NCI-H2107 treated with DMSO at 0.1 percent for 48 hours (cell line): ENCODE measurements around the gene KCNJ1.

Experiments
- DNase-seq: peaks from one replicate; lab custom pipeline; 2025; ENCODE audit not compliant: unreplicated experiment; lab: John Stamatoyannopoulos, UW

Gene KCNJ1

DNA sequence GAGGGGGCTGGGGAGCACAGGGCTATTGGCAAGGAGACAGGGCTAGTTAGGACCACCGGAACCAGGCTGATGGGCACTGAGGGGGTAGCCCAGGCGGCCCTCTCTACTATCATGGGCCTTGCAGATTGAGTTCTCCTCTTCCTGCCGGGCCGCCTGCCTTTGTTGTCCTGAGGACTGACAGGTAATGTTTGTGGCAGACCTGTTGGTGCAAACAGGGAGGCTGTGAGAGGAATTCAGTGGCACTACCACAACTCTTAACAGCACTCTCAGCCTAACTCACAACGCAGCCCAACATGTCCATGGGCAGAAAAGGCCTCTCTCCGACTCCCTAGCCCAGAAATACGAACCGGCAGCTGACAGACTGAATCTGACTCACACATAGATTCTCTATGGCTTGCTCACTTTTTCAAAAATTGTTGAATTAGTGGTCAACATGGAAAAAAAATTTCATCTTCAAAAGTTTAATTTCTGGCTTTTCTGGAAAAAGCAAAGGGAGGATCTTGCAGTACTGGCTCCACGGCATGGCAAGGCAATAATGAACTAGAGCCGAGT, 35.5 kb upstream of the KCNJ1 start:
- DNase-seq: no peak

DNA sequence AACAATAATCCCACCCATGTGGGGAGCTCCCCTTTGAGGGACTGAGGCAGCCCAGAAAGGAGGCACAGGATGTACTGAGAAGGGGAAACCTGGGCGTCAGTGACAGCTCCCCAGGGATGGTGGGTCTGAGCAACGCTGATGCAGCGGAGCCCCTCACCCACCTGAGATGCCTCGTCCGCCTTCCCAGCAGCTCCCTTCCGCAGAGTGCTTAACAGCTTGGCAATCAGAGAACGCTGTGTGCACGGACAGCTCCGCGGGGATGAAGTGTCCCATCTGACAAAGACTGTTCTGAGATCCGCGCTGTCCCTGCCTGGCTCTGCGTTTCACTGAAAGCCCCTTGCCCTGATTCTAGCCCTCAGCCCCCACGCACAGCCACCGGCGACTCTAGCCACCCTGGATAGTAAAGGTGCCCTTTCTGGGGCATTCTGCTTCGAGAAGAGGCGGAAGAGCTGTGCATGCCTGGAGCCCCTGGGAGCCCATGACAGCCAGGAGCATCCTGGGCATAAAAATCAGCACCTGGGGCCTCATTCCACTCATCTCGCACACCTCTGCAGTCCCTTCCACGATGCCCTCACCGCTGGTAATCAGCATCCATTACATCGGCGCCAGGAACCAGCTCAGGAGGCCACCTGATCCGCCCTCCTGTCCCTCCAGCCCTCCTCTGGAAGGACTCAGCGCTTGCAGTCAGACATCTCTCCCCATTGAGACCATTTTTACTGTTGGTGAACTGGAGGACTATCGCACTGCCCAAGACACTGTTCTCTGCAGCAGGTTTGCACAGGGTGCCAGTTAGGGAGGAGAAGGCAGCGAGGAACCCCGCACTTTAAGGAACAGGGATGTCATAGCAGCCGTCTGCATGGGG, 34.8 kb upstream of the KCNJ1 start:
- no peak for DNase-seq

DNA sequence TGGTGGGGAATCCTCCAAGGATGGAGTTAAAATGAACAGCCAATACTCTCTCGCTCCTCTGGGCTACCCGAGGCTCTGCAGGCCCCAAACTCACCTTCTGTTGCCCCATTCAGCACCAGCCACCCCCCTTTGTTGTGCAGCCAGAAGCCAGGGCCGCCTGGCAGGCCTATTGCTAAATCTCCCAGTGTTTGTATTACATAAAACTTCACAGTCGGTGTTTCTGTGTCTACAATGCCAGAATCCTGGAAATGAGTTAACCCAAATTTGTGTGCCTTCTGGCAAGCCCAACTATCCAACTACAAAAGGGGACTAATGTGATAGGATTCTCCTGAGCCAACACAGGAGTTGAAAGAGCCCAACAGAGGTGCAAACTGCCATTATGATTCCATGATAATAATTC, 33.4 kb upstream of the KCNJ1 start:
- DNase-seq: no peak

DNA sequence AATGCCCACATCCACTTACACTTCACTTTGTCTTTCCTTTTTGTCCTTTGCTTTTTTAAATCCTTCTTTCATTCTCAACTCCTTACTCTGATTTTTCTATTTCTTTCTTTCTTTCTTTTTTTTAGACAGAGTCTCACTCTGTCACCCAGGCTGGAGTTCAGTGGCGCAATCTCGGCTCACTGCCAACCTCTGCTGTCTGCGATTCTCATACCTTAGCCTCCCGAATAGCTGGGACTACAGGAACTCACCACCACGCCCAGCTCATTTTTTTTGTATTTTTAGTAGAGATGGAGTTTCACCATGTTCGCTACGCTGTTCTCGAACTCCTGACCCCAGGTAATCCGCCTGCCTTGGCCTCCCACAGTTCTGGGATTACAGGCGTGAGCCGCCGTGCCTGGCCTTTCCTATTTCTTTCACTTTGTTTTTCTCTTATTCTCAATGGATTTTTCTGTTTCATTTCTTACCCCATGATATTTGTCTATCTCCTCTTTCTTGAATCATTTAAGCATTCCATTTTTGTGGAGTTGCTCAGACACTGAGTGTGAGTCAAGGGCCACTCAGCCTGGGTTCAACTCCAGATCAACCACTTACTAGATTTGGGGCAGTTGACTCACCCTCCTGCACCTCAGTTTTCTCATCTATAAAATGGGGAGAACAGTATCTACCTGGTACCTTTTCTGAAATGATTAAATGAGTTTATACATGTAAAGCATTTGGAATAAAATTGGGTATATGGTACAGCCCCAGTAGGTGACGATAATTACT, 31.7 kb upstream of the KCNJ1 start:
- no peak for DNase-seq

DNA sequence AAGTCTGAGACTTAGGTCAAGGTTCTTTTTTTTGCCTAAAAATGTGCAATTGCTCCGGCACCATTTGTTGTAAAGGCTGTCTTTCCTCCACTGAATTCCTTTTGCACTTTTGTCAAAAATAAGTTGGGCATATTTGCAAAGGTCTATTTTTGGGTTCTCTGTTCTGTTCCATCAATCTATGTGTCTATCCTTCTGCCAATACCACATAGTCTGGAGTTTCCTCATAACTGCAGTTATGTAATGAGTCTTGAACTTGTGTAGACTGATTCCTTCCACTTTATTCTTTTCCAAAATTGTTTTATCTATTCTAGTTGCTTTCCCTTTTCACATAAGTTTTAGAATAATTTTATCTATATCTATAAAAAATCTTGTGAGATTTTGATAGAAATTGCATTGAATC, 30.7 kb upstream of the KCNJ1 start:
- DNase-seq: no peak

DNA sequence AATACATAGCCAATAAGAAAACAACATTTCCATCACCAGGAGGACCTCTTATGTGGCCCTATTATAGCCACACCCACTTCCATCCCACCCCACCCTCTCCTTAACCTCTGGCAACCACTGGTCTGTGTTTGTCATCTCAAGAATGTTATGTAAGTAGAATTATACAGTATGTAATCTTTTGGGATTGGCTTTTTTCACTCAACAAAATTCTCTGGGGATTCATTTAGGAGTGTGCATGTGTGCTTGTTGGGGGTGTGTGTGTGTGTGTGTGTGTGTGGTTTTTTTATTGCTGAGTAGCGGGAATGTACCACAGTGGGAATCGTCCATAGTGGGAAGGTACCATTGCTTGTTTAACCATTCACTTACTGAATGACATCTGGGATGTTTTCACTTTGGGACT, 29.3 kb upstream of the KCNJ1 start:
- no peak for DNase-seq

DNA sequence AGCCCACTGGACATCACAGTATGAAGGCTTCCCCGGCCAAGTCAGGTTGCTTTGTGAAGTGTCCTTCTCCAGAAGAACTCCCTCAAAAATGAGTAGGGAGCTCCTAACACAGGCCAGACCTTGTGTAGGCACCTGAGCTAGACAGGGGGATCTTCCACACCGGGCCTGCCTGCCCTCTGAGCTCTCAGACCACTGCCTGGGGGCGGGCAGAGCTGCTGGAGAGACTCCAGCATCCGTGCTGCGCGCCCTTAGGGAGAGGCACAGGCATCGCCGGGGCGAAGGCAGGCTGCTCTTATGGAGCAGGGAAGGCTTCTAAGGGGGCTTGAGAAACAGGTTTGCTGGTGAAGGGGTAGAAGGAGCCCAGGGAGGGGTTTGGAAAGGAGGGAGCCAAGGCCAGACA, 28.4 kb upstream of the KCNJ1 start:
- DNase-seq: no peak

DNA sequence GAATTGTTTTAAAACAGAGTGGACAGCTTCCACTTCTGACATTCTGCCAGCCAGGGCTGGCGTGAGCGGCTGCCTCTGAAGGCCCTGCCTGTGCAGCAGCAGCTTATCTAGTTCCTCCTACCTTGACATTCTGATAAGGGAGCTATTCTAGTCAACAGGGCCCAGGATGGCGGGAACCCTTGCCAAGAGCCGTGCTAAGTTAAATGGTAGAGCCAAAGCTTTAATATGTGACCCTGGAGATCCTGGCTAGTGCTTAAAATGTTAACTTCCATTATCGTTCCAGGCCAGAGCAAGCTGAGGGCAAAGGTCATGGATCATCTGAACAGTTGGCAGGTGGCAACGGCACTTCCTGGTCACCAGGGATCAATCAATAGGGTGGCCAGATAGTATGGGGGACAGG, 27.6 kb upstream of the KCNJ1 start:
- no peak for DNase-seq

DNA sequence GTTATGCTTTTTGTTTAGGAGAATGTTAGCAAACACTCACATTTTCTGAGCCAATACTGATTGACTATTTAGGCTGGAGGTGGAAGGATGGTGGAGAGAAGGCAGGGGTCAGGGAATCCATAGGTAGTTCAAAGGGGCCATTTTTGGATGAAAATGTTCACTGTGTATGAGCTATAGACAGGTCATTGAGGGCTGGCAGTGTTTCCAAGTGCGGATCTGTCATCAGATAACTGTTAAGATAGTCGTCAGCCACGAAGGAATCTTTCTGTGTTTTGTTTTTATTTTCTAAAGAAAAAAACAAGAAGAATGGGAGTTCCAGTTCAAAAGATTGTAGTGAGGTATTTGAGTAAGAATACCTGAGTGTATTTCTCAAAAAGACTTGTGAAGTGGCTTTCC, 27.2 kb upstream of the KCNJ1 start:
- no peak for DNase-seq

DNA sequence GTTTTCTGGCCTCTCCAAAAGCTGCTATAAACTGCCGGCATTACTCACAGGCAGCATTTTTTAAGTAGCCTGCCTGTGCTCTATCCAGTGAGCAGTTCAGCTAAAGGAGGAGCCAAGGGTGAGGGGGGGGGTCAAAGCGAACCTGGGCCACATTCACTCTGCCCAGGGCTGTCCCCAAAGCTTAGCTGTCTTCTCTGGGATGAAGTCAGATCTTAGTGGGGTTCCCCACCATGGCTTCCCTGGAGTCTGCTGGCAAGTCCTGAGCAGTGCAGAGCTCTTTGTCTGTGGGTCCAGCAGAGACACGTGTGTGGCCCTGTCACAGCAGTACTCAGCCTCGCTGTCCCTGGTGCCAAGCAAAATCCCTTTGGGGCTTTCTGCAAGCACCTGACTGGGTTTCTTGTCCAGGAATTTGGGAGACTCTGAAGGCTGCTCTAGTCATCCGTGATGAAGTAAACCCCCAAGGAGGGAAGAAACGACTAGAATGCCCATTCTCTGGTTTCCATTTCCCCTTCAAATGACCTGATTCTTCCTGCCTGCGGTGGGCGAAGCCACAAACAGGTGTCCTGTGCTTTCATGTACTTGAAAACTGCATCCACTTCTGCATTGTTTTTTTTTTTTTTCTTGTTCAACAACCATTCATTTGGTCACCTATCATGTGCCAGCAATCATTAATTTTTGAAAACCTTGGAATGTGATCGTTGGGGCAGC, 26.6 kb upstream of the KCNJ1 start:
- peak; percentile 37 for DNase-seq

DNA sequence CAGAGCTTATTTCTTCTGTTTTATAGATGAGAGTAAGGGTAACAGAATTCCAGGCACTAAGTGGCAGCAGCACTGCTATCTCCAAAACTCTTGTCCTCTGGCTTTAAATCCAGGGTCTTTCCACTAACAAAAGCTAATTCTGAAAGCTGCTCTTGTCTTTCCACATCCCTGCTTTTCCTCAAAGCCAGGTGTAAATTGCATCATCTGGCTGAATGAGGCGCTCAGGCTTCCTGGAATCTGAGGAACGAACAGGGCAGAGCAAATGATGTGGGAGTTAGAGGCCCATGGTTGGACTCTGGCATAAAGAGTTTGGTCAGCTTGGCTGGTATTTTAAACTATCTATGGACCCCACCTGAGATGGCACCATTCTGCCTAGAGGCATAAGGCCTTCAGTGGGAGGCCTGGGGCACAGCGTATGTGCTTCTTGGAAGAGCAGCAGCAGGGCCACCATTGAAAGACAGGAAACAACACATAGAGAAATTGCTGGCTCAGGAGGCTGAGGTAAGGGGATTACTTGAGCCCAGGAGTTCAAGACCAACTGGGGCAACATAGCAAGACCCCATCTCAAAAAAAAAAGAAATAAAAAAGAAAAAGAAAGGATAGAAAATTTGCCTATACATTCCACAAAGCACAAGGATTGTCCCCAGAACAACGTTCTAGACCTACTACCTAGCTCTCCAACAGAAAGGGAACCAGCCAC, 25.9 kb upstream of the KCNJ1 start:
- DNase-seq: no peak

DNA sequence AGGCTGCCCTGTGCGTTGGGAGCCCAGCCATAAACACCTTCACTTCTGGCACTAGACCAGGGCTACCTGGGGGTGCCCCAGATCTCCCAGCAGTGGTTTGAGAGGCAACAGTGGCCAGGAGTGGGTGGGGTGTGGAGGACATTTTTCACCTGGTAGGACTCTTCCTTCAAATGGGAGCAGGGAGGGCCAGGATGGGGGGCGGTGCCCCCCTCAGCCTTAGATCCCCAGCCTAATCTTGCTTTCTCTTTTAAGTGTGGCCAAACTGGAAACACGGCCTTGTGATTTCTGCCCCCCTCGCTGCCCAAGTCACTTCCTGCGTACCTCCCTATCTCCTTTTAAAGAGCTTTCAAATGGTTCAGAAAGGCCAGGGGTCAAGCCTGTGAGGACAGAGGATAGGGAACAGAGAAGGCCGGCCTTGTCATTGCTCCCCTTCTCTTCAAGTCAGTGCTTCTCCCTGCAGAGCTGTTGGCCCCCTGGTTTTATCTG, 24.9 kb upstream of the KCNJ1 start:
- DNase-seq: no peak

DNA sequence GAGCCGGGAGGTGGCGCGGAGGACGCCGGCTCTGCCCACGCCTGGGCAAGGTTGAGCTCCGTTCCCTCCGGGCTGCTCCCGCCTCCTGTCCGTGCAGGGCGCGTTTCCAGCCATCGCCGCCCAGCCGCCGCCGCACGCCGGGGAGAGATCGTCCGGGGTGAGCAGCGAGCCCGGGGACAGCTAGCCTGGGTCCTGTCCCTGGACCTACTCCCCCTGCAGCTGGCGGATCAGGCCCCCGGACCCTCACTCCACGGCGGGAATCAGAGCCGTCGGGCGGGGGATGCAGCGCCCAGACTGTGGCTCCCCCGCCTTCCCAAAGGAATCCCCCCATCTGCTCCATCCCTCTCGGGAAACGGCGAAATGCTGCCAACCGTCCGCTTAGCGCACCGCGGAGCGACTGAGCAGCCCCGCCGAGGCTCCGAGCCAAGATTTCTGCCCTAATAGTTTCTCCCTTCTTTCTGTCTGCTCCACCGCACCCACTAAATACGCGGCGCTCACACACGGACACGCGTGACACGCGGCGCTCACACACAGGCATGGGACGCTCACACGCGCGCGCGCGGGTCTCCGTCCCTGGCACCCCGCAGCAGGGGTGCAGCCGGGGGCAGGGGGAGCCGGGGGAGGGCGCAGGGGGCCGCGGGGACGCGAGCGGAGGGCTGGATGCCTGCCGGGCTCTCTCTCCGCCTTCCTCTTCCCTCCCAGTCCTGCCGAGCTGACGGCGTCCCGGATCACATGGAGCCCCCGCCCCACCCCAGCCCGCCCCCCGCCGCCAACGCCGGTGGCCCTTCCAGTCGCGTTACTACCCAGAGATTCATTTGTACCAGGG, 23.7 kb upstream of the KCNJ1 start, which contains the start of gene KCNJ5:
TSS of gene KCNJ5 (plus strand) at position 814 of the 826 bp plus-strand sequence. CDS start 19,918 bp downstream, outside the sequence.
- DNase-seq: no peak

DNA sequence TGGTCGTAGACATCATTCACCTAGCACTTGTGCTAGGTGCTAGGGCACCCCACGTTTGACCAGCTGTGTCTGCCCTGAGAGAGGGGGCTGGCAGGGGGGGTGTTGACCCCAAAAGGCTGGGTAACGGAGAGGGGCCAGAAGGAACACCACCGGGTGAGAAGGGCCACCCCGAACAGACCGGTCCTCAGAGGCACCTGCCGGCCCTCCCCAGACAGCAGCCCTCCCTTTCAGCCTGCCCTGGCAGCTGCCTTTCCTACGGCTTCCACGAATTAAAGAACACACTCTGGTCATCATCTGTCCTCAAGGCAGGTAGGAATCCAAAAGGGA, 23.1 kb upstream of the KCNJ1 start:
- no peak for DNase-seq

DNA sequence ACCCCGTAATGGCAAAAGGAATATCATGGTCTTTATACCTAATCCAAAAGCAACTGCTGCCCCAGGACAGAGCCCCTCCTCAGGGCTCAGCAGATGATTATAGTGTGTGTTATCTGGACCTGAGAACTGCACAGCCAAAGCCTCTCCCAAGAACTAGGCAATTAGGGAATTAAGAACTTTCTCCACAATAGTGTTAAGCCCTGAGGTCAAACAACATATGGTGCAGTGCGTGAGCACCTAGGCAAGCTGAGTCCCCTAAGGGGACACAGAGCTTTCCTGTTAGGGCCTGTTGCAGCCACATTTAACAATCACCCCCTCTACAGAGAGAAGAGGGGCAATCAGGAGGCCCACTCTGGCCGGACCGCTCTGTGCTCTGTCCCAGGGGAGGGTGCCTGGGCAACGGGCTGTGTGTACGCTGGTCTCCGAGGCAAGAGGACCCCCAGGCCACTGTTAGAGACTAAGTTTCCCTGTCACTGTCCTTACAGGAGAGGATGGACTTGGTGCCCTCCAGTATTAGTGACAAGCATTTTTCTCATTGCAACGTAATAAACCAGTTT, 22.6 kb upstream of the KCNJ1 start:
- DNase-seq: no peak

DNA sequence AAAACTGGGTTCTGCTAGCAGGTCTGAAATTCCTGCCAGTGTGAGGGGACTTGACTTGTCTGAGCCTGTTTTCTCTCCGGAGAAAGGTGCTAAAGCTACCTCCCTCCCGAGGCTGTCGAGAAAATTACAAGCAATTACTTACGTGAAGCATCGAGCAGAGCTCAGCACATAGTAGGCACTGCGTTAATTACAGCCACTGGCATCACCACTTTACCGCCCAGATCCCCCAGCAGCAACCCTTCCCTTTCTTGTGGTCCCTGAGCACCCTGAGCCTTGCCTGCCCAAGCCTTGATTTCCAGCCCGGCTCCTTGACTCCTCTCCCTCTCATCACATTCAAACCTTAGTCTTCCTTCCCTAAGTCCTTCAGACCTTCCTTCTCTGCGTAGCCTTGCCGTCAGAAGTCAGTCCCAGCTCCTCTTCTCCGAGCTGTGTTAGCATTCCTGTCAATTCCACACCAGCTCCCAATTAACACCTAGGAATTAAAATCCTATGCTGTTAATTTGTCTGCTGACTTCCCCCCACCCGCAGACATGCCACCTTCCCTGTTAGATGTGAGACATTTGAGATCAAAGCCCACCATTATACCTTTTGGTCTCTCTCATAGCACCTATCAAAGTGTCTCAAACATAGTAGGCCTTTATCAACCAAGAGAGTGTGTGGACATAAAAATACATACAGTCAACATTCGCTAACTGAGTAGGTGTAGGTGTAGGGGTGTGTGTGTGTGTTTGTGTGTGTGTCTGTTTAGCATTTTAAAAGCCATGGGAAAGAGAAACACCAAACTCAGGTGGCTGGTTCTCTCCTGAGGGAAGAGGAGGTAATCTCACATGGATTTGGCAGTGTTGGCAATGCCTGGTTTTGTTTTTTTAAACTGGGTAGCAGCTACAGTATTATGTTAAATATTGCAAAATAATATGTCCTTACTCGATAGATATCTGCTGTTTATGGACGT, 21.2 kb upstream of the KCNJ1 start:
- no peak for DNase-seq

DNA sequence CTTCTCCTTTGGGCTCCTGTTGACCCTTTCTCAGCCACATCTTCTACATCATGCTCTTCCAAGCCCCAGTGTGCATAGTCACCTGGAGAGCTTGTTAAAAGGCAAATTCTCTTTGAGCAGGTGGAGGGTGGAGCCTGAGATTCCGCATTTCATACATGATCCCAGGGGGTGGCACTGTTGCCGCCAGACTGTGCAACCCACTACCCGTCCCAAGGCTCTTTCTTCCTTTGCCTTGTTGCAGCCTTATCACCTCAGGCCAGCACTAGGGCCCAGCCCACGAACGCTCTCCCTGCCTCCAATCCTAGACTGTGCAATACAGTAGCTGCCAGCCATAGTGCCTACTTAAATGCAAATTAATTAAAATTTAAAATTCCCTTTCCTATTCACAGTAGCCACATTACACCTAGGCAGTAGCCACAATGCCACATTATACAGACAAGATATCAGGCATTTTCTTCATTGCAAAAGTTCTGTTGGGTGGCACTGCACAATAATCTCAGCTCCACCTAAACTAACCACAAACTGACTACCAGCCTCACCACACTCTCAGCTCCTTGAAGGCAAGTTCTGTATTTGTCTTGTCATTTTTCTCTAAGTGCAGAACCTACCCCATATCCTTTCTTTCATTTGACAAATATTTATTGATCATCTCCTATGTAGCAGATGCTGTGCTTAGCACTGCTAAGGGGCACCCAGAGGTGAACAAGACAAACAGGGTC, 19.5 kb upstream of the KCNJ1 start:
- peak; percentile 41 for DNase-seq
